Measurements from ENCODE around the gene CEP68.

The CEP68 gene

GRCh38 chr2:65057054-65057375, 799 bp downstream of the CEP68 start:
- DNase-seq (ENCODE audit: low spot score), result no peak

- no peak for DNase-seq (ENCODE audit: low spot score)
Observed at GRCh38 chr2:65057391-65058052, 1.3 kb downstream of the CEP68 start.

GRCh38 chr2:65059071-65059470, 2.9 kb downstream of the CEP68 start:
- DNase-seq (ENCODE audit: low spot score), result no peak

- DNase-seq (ENCODE audit: low spot score), result no peak
Observed at GRCh38 chr2:65061146-65061909, 5.1 kb downstream of the CEP68 start.

- no peak for DNase-seq (ENCODE audit: low spot score)
Observed at GRCh38 chr2:65061910-65062339, 5.7 kb downstream of the CEP68 start.

- no peak for DNase-seq (ENCODE audit: low spot score)
Observed at GRCh38 chr2:65062843-65063825, 6.9 kb downstream of the CEP68 start.

GRCh38 chr2:65064728-65065552, 8.7 kb downstream of the CEP68 start:
- DNase-seq (ENCODE audit: low spot score), result no peak

- no peak for DNase-seq (ENCODE audit: low spot score)
Observed at GRCh38 chr2:65067806-65068553, 11.8 kb downstream of the CEP68 start.

- no peak for DNase-seq (ENCODE audit: low spot score)
Observed at GRCh38 chr2:65069439-65069824, 13.2 kb downstream of the CEP68 start.

GRCh38 chr2:65070172-65070830, 14.1 kb downstream of the CEP68 start:
- peak; percentile 38 for DNase-seq (ENCODE audit: low spot score)

- peak; percentile 17 for DNase-seq (ENCODE audit: low spot score)
Observed at GRCh38 chr2:65070856-65071255, 14.6 kb downstream of the CEP68 start.

GRCh38 chr2:65071499-65072180, 15.4 kb downstream of the CEP68 start:
- DNase-seq (ENCODE audit: low spot score), result peak; percentile 56

- DNase-seq (ENCODE audit: low spot score), result no peak
Observed at GRCh38 chr2:65072181-65072970, 16.2 kb downstream of the CEP68 start.

GRCh38 chr2:65073879-65074565, 17.8 kb downstream of the CEP68 start:
- DNase-seq (ENCODE audit: low spot score), result no peak

GRCh38 chr2:65075176-65075575, 19.0 kb downstream of the CEP68 start:
- no peak for DNase-seq (ENCODE audit: low spot score)

GRCh38 chr2:65075605-65076344, 19.6 kb downstream of the CEP68 start:
- no peak for DNase-seq (ENCODE audit: low spot score)

- no peak for DNase-seq (ENCODE audit: low spot score)
Observed at GRCh38 chr2:65076345-65076710, 20.1 kb downstream of the CEP68 start.

GRCh38 chr2:65077898-65078297, 21.7 kb downstream of the CEP68 start:
- no peak for DNase-seq (ENCODE audit: low spot score)

Data from ecto neural progenitor cell (in vitro differentiated cells).